Caco-2 (cell line): Measurements from ENCODE around the gene HLA-A. TPM values are rescaled to one million over a fixed set of nuclear protein-coding genes. Genes with fewer than 3 reads are reported as not detected.

Experiments
- BruUV-seq: library from RNA; stranded (reverse); fragments of 400-500 nt; replicated peaks from 2 replicates; lab custom pipeline; 2021; lab: Mats Ljungman, UMichigan
- CTCF ChIA-PET: fragments of 300-600 bp; sonication (Branson Sonifier 250); formaldehyde crosslinking; loops from one replicate; lab custom pipeline; 2022; ENCODE audit warnings: antibody characterized with exemption; lab: Charles Lee
- POLR2A ChIA-PET: fragments of 300-600 bp; sonication (Branson Sonifier 250); formaldehyde crosslinking; loops from one replicate; lab custom pipeline; 2022; ENCODE audit warnings: antibody characterized with exemption; lab: Charles Lee
- DNase-seq, 2 experiments: peaks; one replicate each; pipeline versions ENCODE4 v3.0.0 to v3.0.0-alpha.2; 2020 to 2022
- H3K27me3 ChIP-seq: replicated peaks from 2 replicates; pipeline ENCODE4 v1.6.0; 2011; ENCODE audit warnings: low read length; ENCODE audit not compliant: control insufficient read depth, insufficient read depth
- H3K36me3 ChIP-seq: 2 replicates; pipeline ENCODE4 v1.5.1; 2011; ENCODE audit warnings: low read length; ENCODE audit not compliant: control insufficient read depth, insufficient read depth
- H3K4me1 ChIP-seq: fragments of 250-450 bp; sonication (Bioruptor Pico); 2 replicates; pipeline ENCODE4 v1.5.1; 2020; ENCODE audit warnings: mild to moderate bottlenecking
- H3K4me3 ChIP-seq: 2 replicates; pipeline ENCODE4 v1.5.1; 2011; ENCODE audit warnings: low read depth, mild to moderate bottlenecking, control low read depth, low read length
- H3K9me3 ChIP-seq: fragments of 250-450 bp; sonication (Bioruptor Pico); 2 replicates; pipeline ENCODE4 v1.5.1; 2020; ENCODE audit warnings: mild to moderate bottlenecking, moderate library complexity
- H3K27ac Mint-ChIP-seq: one replicate; pipeline ENCODE4 v1.8.0; 2022; ENCODE audit warnings: mixed read lengths; ENCODE audit not compliant: unreplicated experiment
- H3K27me3 Mint-ChIP-seq: one replicate; pipeline ENCODE4 v1.8.0; 2022; ENCODE audit warnings: mixed read lengths; ENCODE audit not compliant: insufficient read depth, unreplicated experiment
- H3K36me3 Mint-ChIP-seq: one replicate; pipeline ENCODE4 v1.8.0; 2022; ENCODE audit warnings: mild to moderate bottlenecking, mixed read lengths; ENCODE audit not compliant: insufficient read depth, unreplicated experiment
- H3K4me1 Mint-ChIP-seq: one replicate; pipeline ENCODE4 v1.8.0; 2022; ENCODE audit warnings: low read depth, mixed read lengths; ENCODE audit not compliant: unreplicated experiment
- H3K4me3 Mint-ChIP-seq: one replicate; pipeline ENCODE4 v1.8.0; 2022; ENCODE audit warnings: mild to moderate bottlenecking, moderate library complexity, mixed read lengths; ENCODE audit not compliant: unreplicated experiment
- H3K9me3 Mint-ChIP-seq: one replicate; pipeline ENCODE4 v1.8.0; 2022; ENCODE audit warnings: mixed read lengths; ENCODE audit not compliant: unreplicated experiment
- CTCF ChIP-seq, 2 experiments: fragments of 200-600 bp in 1 of 2; IDR thresholded peaks; 1 replicate in 1 of 2; 2 replicates in 1 of 2; pipeline versions ENCODE4 v1.5.1 to v1.8.0; 2011 to 2022; ENCODE audit warnings: antibody characterized with exemption in 1 of 2, control low read depth in 1 of 2, inconsistent platforms in 1 of 2, low read depth in 1 of 2, low read length in 1 of 2, mild to moderate bottlenecking in 1 of 2, moderate library complexity in 1 of 2; ENCODE audit not compliant: insufficient read depth in 1 of 2, severe bottlenecking in 1 of 2, unreplicated experiment in 1 of 2
- intact Hi-C: fragments of 100-400 bp; cut with micrococcal nuclease; formaldehyde crosslinking; loops from one replicate; pipeline ENCODE4 v1.10.0; 2022; ENCODE audit not compliant: unreplicated experiment
- total RNA-seq: library from RNA; stranded (reverse); gene quantifications from 2 replicates; pipeline ENCODE4 v1.2.3, GENCODE V29; 2022

HLA-A gene
- total RNA-seq, 1 experiment from 2014 or later = 198 TPM

GRCh38 chr6:29924287-29924686, 18.0 kb upstream of the HLA-A start:
- Histone ChIP-seq H3K4me3 (no peak overlapping the region), H3K36me3 (no peaks in the 10 kb centered on the region), H3K4me1 (no peaks in the 10 kb centered on the region), H3K27me3 (no peaks in the 10 kb centered on the region), H3K9me3 (no peaks in the 10 kb centered on the region)
- intact Hi-C loops = no loop called here
- CTCF ChIA-PET = no interaction called here
- no peak for DNase-seq
- H3K9me3 Mint-ChIP-seq = no peaks in the 10 kb centered on the region
- peaks cover 6% of the 10 kb centered on the region for H3K4me1 Mint-ChIP-seq
- H3K27me3 Mint-ChIP-seq = no peaks in the 10 kb centered on the region
- no peaks in the 10 kb centered on the region for H3K36me3 Mint-ChIP-seq
- BruUV-seq = no TSS peak
- H3K27ac Mint-ChIP-seq = no peak overlapping the region
- no peak overlapping the region for H3K4me3 Mint-ChIP-seq
- TF ChIP-seq CTCF (IDR thresholded peaks at IDR 0.05; ENCODE audit: insufficient read depth in 1 of 2, low read depth in 1 of 2, low read length in 1 of 2, severe bottlenecking in 1 of 2, unreplicated experiment in 1 of 2) = no peak
- POLR2A ChIA-PET = no interaction called here

GRCh38 chr6:29924731-29925130, 17.6 kb upstream of the HLA-A start:
- CTCF ChIA-PET = no interaction called here
- Mint-ChIP-seq H3K36me3 (no peaks in the 10 kb centered on the region), H3K27me3 (no peaks in the 10 kb centered on the region), H3K4me3 (peak overlapping the region; percentile 68), H3K9me3 (no peaks in the 10 kb centered on the region), H3K27ac (no peak overlapping the region), H3K4me1 (peaks cover 6% of the 10 kb centered on the region)
- no peak for TF ChIP-seq CTCF (IDR thresholded peaks at IDR 0.05; ENCODE audit: insufficient read depth in 1 of 2, low read depth in 1 of 2, low read length in 1 of 2, severe bottlenecking in 1 of 2, unreplicated experiment in 1 of 2)
- intact Hi-C loops = no loop called here
- DNase-seq = no peak
- no peaks in the 10 kb centered on the region for H3K4me1 ChIP-seq
- H3K27me3 ChIP-seq = no peaks in the 10 kb centered on the region
- H3K36me3 ChIP-seq = no peaks in the 10 kb centered on the region
- H3K9me3 ChIP-seq = no peaks in the 10 kb centered on the region
- BruUV-seq = no TSS peak
- POLR2A ChIA-PET = no interaction called here
- no peak overlapping the region for H3K4me3 ChIP-seq

GRCh38 chr6:29925321-29925720, 17.0 kb upstream of the HLA-A start:
- Mint-ChIP-seq H3K9me3 (no peaks in the 10 kb centered on the region), H3K4me3 (peak overlapping the region; percentile 68)

More at GRCh38 chr6:29925321-29925720, 17.0 kb upstream of the HLA-A start:
- H3K27ac Mint-ChIP-seq = no peak overlapping the region
- no peak for TF ChIP-seq CTCF (IDR thresholded peaks at IDR 0.05; ENCODE audit: insufficient read depth in 1 of 2, low read depth in 1 of 2, low read length in 1 of 2, severe bottlenecking in 1 of 2, unreplicated experiment in 1 of 2)
- Histone ChIP-seq H3K4me3 (0 out of 2 replicates have a peak overlapping the region, but pooled peaks have one; percentile 5), H3K4me1 (no peaks in the 10 kb centered on the region), H3K9me3 (no peaks in the 10 kb centered on the region), H3K36me3 (no peaks in the 10 kb centered on the region), H3K27me3 (no peaks in the 10 kb centered on the region)
- no peaks in the 10 kb centered on the region for H3K36me3 Mint-ChIP-seq
- intact Hi-C loops = no loop called here
- BruUV-seq = no TSS peak
- peaks cover 6% of the 10 kb centered on the region for H3K4me1 Mint-ChIP-seq
- no peaks in the 10 kb centered on the region for H3K27me3 Mint-ChIP-seq
- DNase-seq = no peak
- ChIA-PET POLR2A (interaction anchor here (1.0 kb wide), 1 partner anchor 17 kb away, joined by 3 read pairs; the partner anchor contains the start of gene HLA-A), CTCF (no interaction called here)
